ENCODE results near the gene GLP2R.

GLP2R gene

GRCh38 chr17:9792181-9792840 is 33.4 kb upstream of the GLP2R start (continued):
- no peak for TF ChIP-seq REST (tag by site-specific recombination; IDR thresholded peaks at IDR 0.05)
- no peak for TF ChIP-seq ZNF280D (tag by site-specific recombination; IDR thresholded peaks at IDR 0.05)

- Histone ChIP-seq H3K9me3 (ENCODE audit: control insufficient read depth, insufficient read depth, low read depth, low read length) (no peaks in the 10 kb centered on the region), H3K36me3 (ENCODE audit: control insufficient read depth in 2 of 2, insufficient read depth in 1 of 2, low read length in 2 of 2) (no peaks in the 10 kb centered on the region), H3K4me1 (ENCODE audit: control insufficient read depth, insufficient read depth, low read length) (0 out of 2 replicates have a peak, but pooled peaks cover 2% of the 10 kb centered on the region), H3K4me3 (ENCODE audit: low read depth, low read length) (no peak overlapping the region), H3K27ac (ENCODE audit: extremely low read depth, low read depth, low read length) (no peak overlapping the region)
- TF ChIP-seq ZNF16 (tag by site-specific recombination; IDR thresholded peaks at IDR 0.05; ENCODE audit: low read depth) (no peak), ZNF292 (tag by site-specific recombination; IDR thresholded peaks at IDR 0.05; ENCODE audit: borderline replicate concordance, low read depth) (no peak), ZNF658 (tag by site-specific recombination; IDR thresholded peaks at IDR 0.05) (no peak), ZNF585B (tag by site-specific recombination; IDR thresholded peaks at IDR 0.05) (no peak), ZNF768 (tag by site-specific recombination; IDR thresholded peaks at IDR 0.05) (no peak), RBAK (tag by site-specific recombination; IDR thresholded peaks at IDR 0.05) (no peak), ZNF701 (tag by site-specific recombination; IDR thresholded peaks at IDR 0.05) (no peak), ZBTB20 (tag by site-specific recombination; IDR thresholded peaks at IDR 0.05) (no peak)
- ChIA-PET CTCF (interaction anchor here (1.0 to 1.2 kb wide), 3 partner anchors 40 to 94 kb away, joined by 3 to 5 read pairs (median 4); no protein-coding TSS in a partner anchor), POLR2A (no interaction called here)
Observed at GRCh38 chr17:9798008-9798407, 27.7 kb upstream of the GLP2R start.

GRCh38 chr17:9798724-9799123 is 27.0 kb upstream of the GLP2R start:
- POLR2A ChIA-PET = no interaction called here
- Histone ChIP-seq H3K36me3 (ENCODE audit: control insufficient read depth in 2 of 2, insufficient read depth in 1 of 2, low read length in 2 of 2) (no peaks in the 10 kb centered on the region), H3K4me3 (ENCODE audit: low read depth, low read length) (no peak overlapping the region), H3K27ac (ENCODE audit: extremely low read depth, low read depth, low read length) (no peak overlapping the region), H3K9me3 (ENCODE audit: control insufficient read depth, insufficient read depth, low read depth, low read length) (no peaks in the 10 kb centered on the region), H3K4me1 (ENCODE audit: control insufficient read depth, insufficient read depth, low read length) (0 out of 2 replicates have a peak, but pooled peaks cover 2% of the 10 kb centered on the region)
- CTCF ChIA-PET = interaction anchor here (1.2 to 1.3 kb wide), 3 partner anchors 39 to 93 kb away, joined by 3 to 5 read pairs (median 3); no protein-coding TSS in a partner anchor
- TF ChIP-seq PRDM4 (tag by site-specific recombination; IDR thresholded peaks at IDR 0.05) (no peak), ZNF175 (tag by site-specific recombination; IDR thresholded peaks at IDR 0.05) (no peak), GLI2 (tag by site-specific recombination; IDR thresholded peaks at IDR 0.05; ENCODE audit: borderline replicate concordance, low read depth) (no peak), ZNF2 (tag by site-specific recombination; IDR thresholded peaks at IDR 0.05) (no peak), ZBTB1 (tag by site-specific recombination; IDR thresholded peaks at IDR 0.05) (no peak), ZNF629 (tag by site-specific recombination; IDR thresholded peaks at IDR 0.05) (no peak), ZNF513 (tag by site-specific recombination; IDR thresholded peaks at IDR 0.05) (no peak), ZNF501 (tag by site-specific recombination; IDR thresholded peaks at IDR 0.05) (no peak), ZNF624 (tag by site-specific recombination; IDR thresholded peaks at IDR 0.05) (no peak), ZSCAN16 (tag by site-specific recombination; IDR thresholded peaks at IDR 0.05) (no peak), BCL11A (tag by site-specific recombination; IDR thresholded peaks at IDR 0.05; ENCODE audit: low read depth) (no peak)
